Astrocyte (in vitro differentiated cells and primary cell): Measurements from ENCODE around the gene SMIM5.

Experiments
- EZH2 ChIP-seq: IDR thresholded peaks from 2 replicates; pipeline ENCODE4 v1.6.1; 2012; ENCODE audit warnings: mild to moderate bottlenecking, low read length, inconsistent platforms; ENCODE audit not compliant: insufficient read depth
- TF ChIP-seq, protein P1 (sequence below): IDR thresholded peaks from 2 replicates; pipeline ENCODE4 v1.5.1; 2011; ENCODE audit warnings: low read depth, mild to moderate bottlenecking, inconsistent platforms, low read length, moderate library complexity; ENCODE audit not compliant: insufficient read depth

DNA sequence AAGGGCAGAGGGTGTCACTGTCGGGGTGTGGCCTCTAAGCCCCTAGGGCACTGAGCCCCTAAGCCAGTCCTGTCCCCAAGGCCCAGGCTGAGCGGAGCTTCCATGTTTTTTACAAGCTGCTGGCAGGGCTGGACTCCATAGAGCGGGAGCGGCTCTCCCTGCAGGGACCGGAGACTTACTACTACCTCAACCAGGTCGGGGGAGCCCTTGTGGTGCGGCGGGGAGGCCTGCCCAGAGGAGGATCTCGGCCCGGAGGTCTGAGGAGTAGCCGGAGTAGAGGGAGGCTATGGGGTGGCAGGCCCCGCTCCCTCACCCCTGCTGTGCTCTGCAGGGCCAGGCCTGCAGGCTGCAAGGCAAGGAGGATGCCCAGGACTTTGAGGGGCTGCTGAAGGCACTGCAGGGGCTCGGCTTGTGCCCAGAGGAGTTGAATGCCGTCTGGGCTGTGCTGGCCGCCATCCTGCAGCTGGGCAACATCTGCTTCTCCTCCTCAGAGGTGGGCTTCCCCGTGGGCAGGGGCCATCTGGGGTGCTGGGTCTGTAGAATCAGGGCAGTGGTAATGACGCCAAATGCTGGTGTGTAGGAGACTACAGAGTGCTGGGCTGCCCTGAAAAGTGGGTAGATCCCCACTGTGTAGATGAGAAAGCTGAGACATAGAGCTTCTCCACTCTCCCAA lies 40.8 kb upstream of the SMIM5 start:
- TF ChIP-seq, protein P1, sequence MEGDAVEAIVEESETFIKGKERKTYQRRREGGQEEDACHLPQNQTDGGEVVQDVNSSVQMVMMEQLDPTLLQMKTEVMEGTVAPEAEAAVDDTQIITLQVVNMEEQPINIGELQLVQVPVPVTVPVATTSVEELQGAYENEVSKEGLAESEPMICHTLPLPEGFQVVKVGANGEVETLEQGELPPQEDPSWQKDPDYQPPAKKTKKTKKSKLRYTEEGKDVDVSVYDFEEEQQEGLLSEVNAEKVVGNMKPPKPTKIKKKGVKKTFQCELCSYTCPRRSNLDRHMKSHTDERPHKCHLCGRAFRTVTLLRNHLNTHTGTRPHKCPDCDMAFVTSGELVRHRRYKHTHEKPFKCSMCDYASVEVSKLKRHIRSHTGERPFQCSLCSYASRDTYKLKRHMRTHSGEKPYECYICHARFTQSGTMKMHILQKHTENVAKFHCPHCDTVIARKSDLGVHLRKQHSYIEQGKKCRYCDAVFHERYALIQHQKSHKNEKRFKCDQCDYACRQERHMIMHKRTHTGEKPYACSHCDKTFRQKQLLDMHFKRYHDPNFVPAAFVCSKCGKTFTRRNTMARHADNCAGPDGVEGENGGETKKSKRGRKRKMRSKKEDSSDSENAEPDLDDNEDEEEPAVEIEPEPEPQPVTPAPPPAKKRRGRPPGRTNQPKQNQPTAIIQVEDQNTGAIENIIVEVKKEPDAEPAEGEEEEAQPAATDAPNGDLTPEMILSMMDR = no peak
- TF ChIP-seq EZH2 = no peak
